Spleen (tissue), 11 donors: ENCODE data around the gene PAPPA2. TPM values are rescaled to one million over a fixed set of nuclear protein-coding genes. Genes with fewer than 3 reads are reported as not detected.

Source experiments
- DNase-seq: peaks from one replicate; pipeline ENCODE4 v3.0.0-alpha.2; 2020
- H3K27ac ChIP-seq, 8 donors: fragments of 200-600 bp; sonication (generic) in 7 of 8; 1 replicate in 4 of 8; 2 replicates in 4 of 8; pipeline versions ENCODE4 v1.5.0 to v1.8.0; 2016 to 2021; ENCODE audit warnings: inconsistent platforms in 4 of 8, mild to moderate bottlenecking in 4 of 8, moderate library complexity in 1 of 8
- H3K27me3 ChIP-seq, 7 donors: fragments of 200-600 bp; sonication (generic) in 6 of 7; replicated peaks in 1 of 7; 1 replicate in 4 of 7; 2 replicates in 3 of 7; pipeline versions ENCODE4 v1.5.0 to v1.8.0; 2016 to 2021; ENCODE audit warnings: inconsistent platforms in 3 of 7, mild to moderate bottlenecking in 1 of 7
- H3K36me3 ChIP-seq, 6 donors: fragments of 200-600 bp; sonication (generic) in 5 of 6; 1 replicate in 4 of 6; 2 replicates in 2 of 6; pipeline versions ENCODE4 v1.5.0 to v1.8.0; 2016 to 2021; ENCODE audit warnings: inconsistent platforms in 2 of 6
- H3K4me1 ChIP-seq, 6 donors: fragments of 200-600 bp; sonication (generic) in 5 of 6; 1 replicate in 3 of 6; 2 replicates in 3 of 6; pipeline versions ENCODE4 v1.5.0 to v1.8.0; 2016 to 2021; ENCODE audit warnings: inconsistent platforms in 3 of 6
- H3K4me3 ChIP-seq, 8 donors: fragments of 200-600 bp; sonication (generic) in 7 of 8; 1 replicate in 4 of 8; 2 replicates in 4 of 8; pipeline versions ENCODE4 v1.5.0 to v1.8.0; 2016 to 2021; ENCODE audit warnings: inconsistent platforms in 4 of 8, mild to moderate bottlenecking in 4 of 8, moderate library complexity in 2 of 8
- H3K9me3 ChIP-seq, 8 donors: fragments of 200-600 bp; sonication (generic) in 7 of 8; 1 replicate in 4 of 8; 2 replicates in 4 of 8; pipeline versions ENCODE4 v1.5.0 to v1.8.0; 2016 to 2021; ENCODE audit warnings: inconsistent platforms in 4 of 8
- POLR2A ChIP-seq, 3 donors: fragments of 450-650 bp; IDR thresholded peaks; one replicate each; pipeline ENCODE4 v1.5.1; 2017; ENCODE audit warnings: antibody characterized with exemption in 3 of 3, mild to moderate bottlenecking in 1 of 3
- POLR2AphosphoS5 ChIP-seq, 3 donors: sonication (generic); formaldehyde crosslinking; IDR thresholded peaks; one replicate each; pipeline ENCODE4 v1.5.1; 2017; ENCODE audit warnings: antibody characterized with exemption in 3 of 3
- WGBS, 5 donors: extraction: QIAGEN DNeasy Blood & Tissue Kit in 3 of 5; methylation state at CpG; one replicate each; pipeline versions ENCODE4 v1.1.5 to v1.1.7; 2013 to 2018; 5-methylcytosine and 5-hydroxymethylcytosine counted together
- intact Hi-C: fragments of 100-400 bp; cut with DNase I; formaldehyde crosslinking; loops from one replicate; pipeline ENCODE4 v1.15.0; 2023; ENCODE audit warnings: low total_unique reads
- polyA plus RNA-seq, 3 donors: library from polyadenylated mRNA; stranded (reverse); fragments of 200-250 nt; gene quantifications; one replicate each; pipeline ENCODE4 v1.2.1, GENCODE V29; 2013
- total RNA-seq, 7 donors: library from RNA; depleted of rRNA in 3 of 7; stranded (reverse); fragments of >200 nt in 3 of 7; fragmentation: NEBNext Ultra II Directional in 4 of 7; extraction: Animal tissue kit (Norgen Biotek cat#: 25700) in 4 of 7; gene quantifications; one replicate each; pipeline versions ENCODE4 v1.1.0 to v1.2.1, GENCODE V29; 2016 to 2021
- TF ChIP-seq, protein P1 (sequence below), 11 experiments: fragments of 200-600 bp in 7 of 11; fragments of 450-650 bp in 4 of 11; sonication (generic) in 4 of 11; IDR thresholded peaks in 8 of 11; conservative IDR thresholded peaks in 3 of 11; 1 replicate in 7 of 11; 2 replicates in 4 of 11; pipeline versions ENCODE4 v1.4.0 to v1.8.0; 2016 to 2021; ENCODE audit warnings: antibody characterized with exemption in 11 of 11, inconsistent platforms in 4 of 11, mild to moderate bottlenecking in 1 of 11
- donor health status: healthy with polysubstance abuse.
- donor health status: DM: no; HTN: no; CAD: no; lungs with moderate emphysema.
- donor health status: DM: no; HTN: no; CAD: no.
- donor health status: Bipolar disorder and iron deficiency.
- donor health status: healthy.
- donor health status: DM: no; HTN: no; CAD: no.
- donor health status: DM: yes; HTN: yes; CAD: no.

PAPPA2 gene
- total and polyA plus RNA-seq, 10 donors: 0.02 to 0.76 (median 0.06) TPM; not detected in 3

DNA sequence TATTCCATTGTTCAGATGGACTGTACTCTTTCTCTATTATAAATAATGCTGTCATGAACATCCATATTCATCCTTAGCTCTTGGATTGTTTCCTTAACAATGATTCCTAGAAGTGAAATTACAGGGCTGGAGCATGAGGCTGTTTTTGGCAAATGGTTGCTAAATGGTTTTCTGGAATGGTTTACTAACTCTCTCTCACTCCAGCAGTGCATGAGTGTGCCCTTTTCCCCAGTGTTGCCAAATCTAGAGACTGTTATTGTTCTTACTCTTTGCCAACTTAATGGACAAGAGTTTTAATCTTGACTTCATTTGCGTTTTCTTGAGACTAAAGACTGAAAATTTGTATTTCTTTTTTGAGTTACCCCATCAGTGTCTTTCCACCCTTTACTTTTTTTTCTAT, 113.0 kb downstream of the PAPPA2 start:
- no peak for DNase-seq
- Histone ChIP-seq H3K4me3 (no peak overlapping the region), H3K27me3 (no peaks in the 10 kb centered on the region), H3K36me3 (no peaks in the 10 kb centered on the region), H3K27ac (no peak overlapping the region), H3K9me3 (no peaks in the 10 kb centered on the region), H3K4me1 (no peaks in the 10 kb centered on the region)
- TF ChIP-seq, protein P1, sequence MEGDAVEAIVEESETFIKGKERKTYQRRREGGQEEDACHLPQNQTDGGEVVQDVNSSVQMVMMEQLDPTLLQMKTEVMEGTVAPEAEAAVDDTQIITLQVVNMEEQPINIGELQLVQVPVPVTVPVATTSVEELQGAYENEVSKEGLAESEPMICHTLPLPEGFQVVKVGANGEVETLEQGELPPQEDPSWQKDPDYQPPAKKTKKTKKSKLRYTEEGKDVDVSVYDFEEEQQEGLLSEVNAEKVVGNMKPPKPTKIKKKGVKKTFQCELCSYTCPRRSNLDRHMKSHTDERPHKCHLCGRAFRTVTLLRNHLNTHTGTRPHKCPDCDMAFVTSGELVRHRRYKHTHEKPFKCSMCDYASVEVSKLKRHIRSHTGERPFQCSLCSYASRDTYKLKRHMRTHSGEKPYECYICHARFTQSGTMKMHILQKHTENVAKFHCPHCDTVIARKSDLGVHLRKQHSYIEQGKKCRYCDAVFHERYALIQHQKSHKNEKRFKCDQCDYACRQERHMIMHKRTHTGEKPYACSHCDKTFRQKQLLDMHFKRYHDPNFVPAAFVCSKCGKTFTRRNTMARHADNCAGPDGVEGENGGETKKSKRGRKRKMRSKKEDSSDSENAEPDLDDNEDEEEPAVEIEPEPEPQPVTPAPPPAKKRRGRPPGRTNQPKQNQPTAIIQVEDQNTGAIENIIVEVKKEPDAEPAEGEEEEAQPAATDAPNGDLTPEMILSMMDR (IDR thresholded peaks at IDR 0.05 in 8 of 11, conservative IDR thresholded peaks at IDR 0.05 in 3 of 11): no peak
- TF ChIP-seq POLR2A (IDR thresholded peaks at IDR 0.05): no peak
- no peak for TF ChIP-seq POLR2AphosphoS5 (IDR thresholded peaks at IDR 0.05)
- 65 to 89% (median 71%) methylated on average over 1 of the region's 1 CpG for WGBS, 5 donors
- intact Hi-C loops: no loop called here

- TF ChIP-seq, protein P1 (IDR thresholded peaks at IDR 0.05 in 8 of 11, conservative IDR thresholded peaks at IDR 0.05 in 3 of 11): no peak
- no peak for TF ChIP-seq POLR2A (IDR thresholded peaks at IDR 0.05)
- TF ChIP-seq POLR2AphosphoS5 (IDR thresholded peaks at IDR 0.05): no peak
- H3K4me1 ChIP-seq: no peaks in the 10 kb centered on the region
- intact Hi-C loops: no loop called here
- H3K27ac ChIP-seq: no peak overlapping the region
- no peaks in the 10 kb centered on the region for H3K27me3 ChIP-seq
- WGBS, 5 donors: 72 to 86% (median 79%) methylated on average over 5 of the region's 5 CpGs
- DNase-seq: no peak
- no peak overlapping the region for H3K4me3 ChIP-seq
- no peaks in the 10 kb centered on the region for H3K9me3 ChIP-seq
- no peaks in the 10 kb centered on the region for H3K36me3 ChIP-seq
These were observed 113.7 kb downstream of the PAPPA2 start for GRCh38 chr1:176576670-176577069.

DNA sequence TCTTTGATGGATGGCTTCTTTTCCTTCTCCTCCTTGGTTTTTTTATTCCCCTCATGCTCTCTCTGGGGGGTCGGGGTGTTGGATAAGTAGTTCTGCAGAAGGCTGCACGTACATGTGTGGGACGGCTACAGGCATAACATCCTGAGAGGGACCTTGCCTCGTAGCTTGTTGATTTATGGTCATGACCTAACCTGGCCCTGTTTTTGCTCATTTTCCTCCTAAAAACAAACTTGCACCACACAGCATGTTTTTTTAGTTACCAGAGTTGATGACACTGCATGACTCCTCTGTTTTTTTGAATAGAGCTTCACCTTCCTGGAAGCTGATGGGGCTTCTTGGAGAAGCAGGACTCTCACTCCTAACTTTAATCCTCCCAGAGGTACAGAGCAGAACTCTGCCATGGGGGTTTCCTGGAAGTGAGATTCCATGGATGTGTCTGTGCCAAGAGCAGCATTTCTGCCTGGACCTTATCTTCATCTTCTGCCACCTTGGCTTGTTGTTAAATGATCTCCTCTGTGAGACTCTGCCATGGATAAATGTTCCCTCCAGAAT, 114.7 kb downstream of the PAPPA2 start:
- H3K27ac ChIP-seq: no peak overlapping the region
- no peaks in the 10 kb centered on the region for H3K36me3 ChIP-seq
- H3K9me3 ChIP-seq: no peaks in the 10 kb centered on the region
- no peak overlapping the region for H3K4me3 ChIP-seq
- H3K27me3 ChIP-seq: no peaks in the 10 kb centered on the region
- TF ChIP-seq POLR2AphosphoS5 (IDR thresholded peaks at IDR 0.05): no peak
- TF ChIP-seq, protein P1 (IDR thresholded peaks at IDR 0.05 in 8 of 11, conservative IDR thresholded peaks at IDR 0.05 in 3 of 11): no peak
- TF ChIP-seq POLR2A (IDR thresholded peaks at IDR 0.05): no peak
- intact Hi-C loops: no loop called here
- 19 to 27% (median 25%) methylated on average over 4 of the region's 4 CpGs for WGBS, 5 donors
- no peaks in the 10 kb centered on the region for H3K4me1 ChIP-seq
- DNase-seq: no peak

DNA sequence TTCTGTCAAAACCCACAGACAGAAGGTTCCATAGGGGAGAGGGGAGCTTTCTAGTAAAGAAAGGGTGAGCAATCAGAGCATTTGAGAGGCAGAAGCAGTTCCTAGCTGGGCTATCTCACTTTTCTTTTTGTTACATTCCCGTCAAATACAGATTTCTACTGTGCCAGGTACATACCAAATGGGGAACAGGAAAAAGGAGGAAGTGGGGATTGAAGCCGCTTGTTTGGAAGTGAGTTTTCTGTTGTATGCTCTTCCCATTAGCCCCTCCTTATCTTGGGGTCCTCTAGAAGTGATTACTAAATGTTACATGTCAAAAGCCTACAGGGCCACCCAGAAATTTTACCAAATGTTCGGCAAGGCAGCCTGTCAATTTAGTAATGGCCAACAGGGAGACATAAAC, 116.1 kb downstream of the PAPPA2 start:
- intact Hi-C loops: no loop called here
- WGBS, 5 donors: 59 to 73% (median 66%) methylated on average over 3 of the region's 3 CpGs
- no peak overlapping the region for H3K4me3 ChIP-seq

More for the DNA sequence above, 116.1 kb downstream of the PAPPA2 start:
- peaks cover 0 to 4% (median 0%) of the 10 kb centered on the region in 8 donors for H3K9me3 ChIP-seq
- DNase-seq: no peak
- H3K36me3 ChIP-seq: no peaks in the 10 kb centered on the region
- no peaks in the 10 kb centered on the region for H3K4me1 ChIP-seq
- H3K27me3 ChIP-seq: no peaks in the 10 kb centered on the region
- no peak for TF ChIP-seq POLR2A (IDR thresholded peaks at IDR 0.05)
- TF ChIP-seq POLR2AphosphoS5 (IDR thresholded peaks at IDR 0.05): no peak
- TF ChIP-seq, protein P1 (IDR thresholded peaks at IDR 0.05 in 8 of 11, conservative IDR thresholded peaks at IDR 0.05 in 3 of 11): no peak
- no peak overlapping the region for H3K27ac ChIP-seq
